Measurements from ENCODE around the gene HRH1.

Gene HRH1

GRCh38 chr3:11173828-11174465 lies 19.7 kb downstream of the HRH1 start:
- DNase-seq = no peak

- no peak for DNase-seq
Observed at GRCh38 chr3:11178421-11178820, 24.1 kb downstream of the HRH1 start.

GRCh38 chr3:11184328-11184969 lies 30.2 kb downstream of the HRH1 start:
- peak; percentile 68 for DNase-seq

GRCh38 chr3:11185144-11185543 lies 30.9 kb downstream of the HRH1 start:
- no peak for DNase-seq

GRCh38 chr3:11185564-11186317 lies 31.4 kb downstream of the HRH1 start:
- DNase-seq = no peak

- no peak for DNase-seq
Observed at GRCh38 chr3:11186318-11186692, 32.0 kb downstream of the HRH1 start.

- DNase-seq = no peak
Observed at GRCh38 chr3:11186771-11187191, 32.5 kb downstream of the HRH1 start.

- DNase-seq = no peak
Observed at GRCh38 chr3:11187681-11188080, 33.4 kb downstream of the HRH1 start.

- DNase-seq = no peak
Observed at GRCh38 chr3:11188231-11188630, 33.9 kb downstream of the HRH1 start.

GRCh38 chr3:11195201-11195600 lies 40.9 kb downstream of the HRH1 start:
- DNase-seq = no peak

- no peak for DNase-seq
Observed at GRCh38 chr3:11195721-11196332, 41.5 kb downstream of the HRH1 start.

- no peak for DNase-seq
Observed at GRCh38 chr3:11197484-11197883, 43.2 kb downstream of the HRH1 start.

- DNase-seq = no peak
Observed at GRCh38 chr3:11198070-11198469, 43.8 kb downstream of the HRH1 start.

GRCh38 chr3:11198495-11198894 lies 44.2 kb downstream of the HRH1 start:
- no peak for DNase-seq

GRCh38 chr3:11199902-11200845 lies 45.9 kb downstream of the HRH1 start:
- DNase-seq = no peak

GRCh38 chr3:11201251-11202019 lies 47.1 kb downstream of the HRH1 start:
- DNase-seq = peak; percentile 55

- DNase-seq = no peak
Observed at GRCh38 chr3:11203961-11204360, 49.7 kb downstream of the HRH1 start.

GRCh38 chr3:11204697-11205348 lies 50.5 kb downstream of the HRH1 start:
- no peak for DNase-seq

- DNase-seq = peak; percentile 10
Observed at GRCh38 chr3:11205881-11206280, 51.6 kb downstream of the HRH1 start.

- no peak for DNase-seq
Observed at GRCh38 chr3:11206316-11206715, 52.0 kb downstream of the HRH1 start.

- no peak for DNase-seq
Observed at GRCh38 chr3:11206953-11207352, 52.7 kb downstream of the HRH1 start.

Data from MV-4-11 (cell line).